DND-41 (cell line): Measurements from ENCODE around the gene ABCC3.

Experiments used
- CTCF ChIP-seq: IDR thresholded peaks from 2 replicates; pipeline ENCODE4 v1.5.1; 2012; ENCODE audit warnings: borderline replicate concordance, low read length, moderate library complexity, mild to moderate bottlenecking; ENCODE audit not compliant: poor library complexity, severe bottlenecking; ENCODE audit errors: extremely low read depth
- EZH2 ChIP-seq: IDR thresholded peaks from 3 replicates; pipeline ENCODE4 v1.6.1; 2012; ENCODE audit warnings: borderline replicate concordance, low read depth, mild to moderate bottlenecking, moderate library complexity, low read length, inconsistent platforms; ENCODE audit not compliant: severe bottlenecking

- TF ChIP-seq CTCF (no peak), EZH2 (no peak)
Observed at GRCh38 chr17:50668838-50669581, 34.3 kb downstream of the ABCC3 start.
